HepG2 (cell line): ENCODE measurements around the gene MASP1. TPM values are rescaled to one million over a fixed set of nuclear protein-coding genes. Genes with fewer than 3 reads are reported as not detected.

Experiments
- ATAC-seq: fragments of 200-7000 bp; cut with Tn5 transposase; 3 replicates; pipeline ENCODE4 v1.9.1; 2020; ENCODE audit warnings: mild to moderate bottlenecking, moderate library complexity
- BruUV-seq: library from RNA; stranded (reverse); fragments of 400-500 nt; replicated peaks from 2 replicates; lab custom pipeline; 2021; lab: Mats Ljungman, UMichigan
- CTCF ChIA-PET: fragments of 300-600 bp; formaldehyde crosslinking; extraction: SDS; loops from one replicate; lab custom pipeline; 2021; ENCODE audit warnings: low total read pairs, inconsistent platforms, low intra/inter-chr PET ratio; lab: Yijun Ruan, JAX
- POLR2A ChIA-PET: fragments of 350-600 bp; sonication (Branson Sonifier 250); formaldehyde crosslinking; loops from one replicate; lab custom pipeline; 2020; ENCODE audit warnings: antibody characterized with exemption, inconsistent platforms; lab: Yijun Ruan, JAX
- DNase-seq: peaks from one replicate; pipeline ENCODE4 v3.0.0-alpha.2; 2015; ENCODE audit warnings: low spot score
- FAIRE-seq: peaks from 3 replicates; lab custom pipeline; 2011; peaks lifted over from hg19 to GRCh38; lab: Jason Lieb, UNC
- H2AFZ ChIP-seq: one replicate; pipeline ENCODE4 v1.6.1; 2011; ENCODE audit warnings: low read length, inconsistent platforms
- H3K27ac ChIP-seq: fragments of 300-600 bp; 3 replicates; pipeline ENCODE4 v1.8.0; 2011; ENCODE audit warnings: mixed run types, mild to moderate bottlenecking, mixed read lengths, low read length, inconsistent platforms; ENCODE audit not compliant: insufficient read depth; ENCODE audit errors: extremely low read length
- H3K27me3 ChIP-seq, 2 experiments: fragments of 200-600 bp in 1 of 2; 2 replicates in 1 of 2; 3 replicates in 1 of 2; pipeline versions ENCODE4 v1.6.0 to v1.8.0; 2011; ENCODE audit warnings: low read length in 2 of 2, mild to moderate bottlenecking in 2 of 2, moderate library complexity in 2 of 2, inconsistent platforms in 1 of 2; ENCODE audit not compliant: insufficient read depth in 2 of 2, control insufficient read depth in 1 of 2
- H3K36me3 ChIP-seq, 2 experiments: fragments of 200-600 bp in 1 of 2; replicated peaks in 1 of 2; 2 replicates in 1 of 2; 3 replicates in 1 of 2; pipeline versions ENCODE4 v1.5.1 to v1.8.0; 2011; ENCODE audit warnings: low read length in 2 of 2, inconsistent platforms in 1 of 2; ENCODE audit not compliant: insufficient read depth in 2 of 2, control insufficient read depth in 1 of 2
- H3K4me1 ChIP-seq: 2 replicates; pipeline ENCODE4 v1.5.1; 2012; ENCODE audit warnings: low read length, inconsistent platforms; ENCODE audit not compliant: insufficient read depth
- H3K4me2 ChIP-seq: 2 replicates; pipeline ENCODE4 v1.6.0; 2011; ENCODE audit warnings: low read depth, low read length, inconsistent platforms
- H3K4me3 ChIP-seq, 3 experiments: fragments of 200-600 bp in 1 of 3; sonication (generic), shearing (Covaris generic) in 1 of 3; replicated peaks in 1 of 3; 2 replicates each; pipeline ENCODE4 v1.5.1; 2011 to 2016; ENCODE audit warnings: low read length in 3 of 3, inconsistent platforms in 2 of 3, low read depth in 2 of 3, mild to moderate bottlenecking in 2 of 3, control low read depth in 1 of 3, mixed read lengths in 1 of 3; ENCODE audit not compliant: insufficient read depth in 1 of 3
- H3K79me2 ChIP-seq: one replicate; pipeline ENCODE4 v1.6.1; 2011; ENCODE audit warnings: low read length, inconsistent platforms; ENCODE audit not compliant: insufficient read depth
- H3K9ac ChIP-seq: 2 replicates; pipeline ENCODE4 v1.6.0; 2011; ENCODE audit warnings: mild to moderate bottlenecking, low read depth, low read length, inconsistent platforms; ENCODE audit not compliant: insufficient read depth
- H3K9me3 ChIP-seq: 2 replicates; pipeline ENCODE4 v1.5.1; 2012; ENCODE audit warnings: mild to moderate bottlenecking, low read length
- H4K20me1 ChIP-seq: 2 replicates; pipeline ENCODE4 v1.6.0; 2011; ENCODE audit warnings: inconsistent platforms, mild to moderate bottlenecking, low read length, moderate library complexity; ENCODE audit not compliant: insufficient read depth
- MAFF ChIP-seq: IDR thresholded peaks from 2 replicates; pipeline ENCODE4 v1.6.1; 2011; ENCODE audit warnings: low read depth, low read length, improper control_type of control experiment
- MAFK ChIP-seq, 2 experiments: IDR thresholded peaks in 1 of 2; conservative IDR thresholded peaks in 1 of 2; 2 replicates each; pipeline ENCODE4 v1.6.1; 2011; ENCODE audit warnings: improper control_type of control experiment in 2 of 2, low read length in 2 of 2
- MXD1 ChIP-seq: sonication (generic); formaldehyde crosslinking; IDR thresholded peaks from 2 replicates; pipeline ENCODE4 v1.4.0; 2020; ENCODE audit warnings: mild to moderate bottlenecking, missing genetic modification reagents
- MYC ChIP-seq: sonication (generic); formaldehyde crosslinking; IDR thresholded peaks from 2 replicates; pipeline ENCODE4 v1.9.0; 2021; ENCODE audit warnings: missing genetic modification reagents, borderline replicate concordance
- POGK ChIP-seq: sonication (generic); formaldehyde crosslinking; conservative IDR thresholded peaks from 2 replicates; pipeline ENCODE4 v1.8.0; 2022; ENCODE audit warnings: mild to moderate bottlenecking, moderate library complexity, missing genetic modification reagents
- ZNF597 ChIP-seq: sonication (generic); formaldehyde crosslinking; IDR thresholded peaks from 2 replicates; pipeline ENCODE4 v1.5.0; 2020; ENCODE audit warnings: missing genetic modification reagents
- WGBS: methylation state at CpG from one replicate; pipeline ENCODE4 v1.1.6; 2017; ENCODE audit warnings: low lambda C conversion rate; 5-methylcytosine and 5-hydroxymethylcytosine counted together
- in situ Hi-C: cut with HindIII; loops from 2 replicates; pipeline ENCODE4 v1.10.0; 2017; ENCODE audit warnings: low pct_unique_long_range_greater_than_20kb; ENCODE audit not compliant: extremely low pct_ligation_motif_present
- intact Hi-C: fragments of 100-400 bp; cut with micrococcal nuclease; formaldehyde crosslinking; loops from one replicate; pipeline ENCODE4 v1.10.0; 2022; ENCODE audit not compliant: unreplicated experiment
- polyA plus RNA-seq, 8 experiments: library from polyadenylated mRNA; depleted of rRNA in 3 of 8; stranded (reverse) in 7 of 8; unstranded in 1 of 8; fragments of >200 nt; fragmentation: Illumina TruSeq in 4 of 8; extraction: Trizol in 4 of 8; gene quantifications; 2 replicates each; pipeline versions ENCODE4 v1.2.1 to v1.2.3, GENCODE V29; 2011 to 2016; ENCODE audit warnings: low read depth in 4 of 8, missing spikeins in 1 of 8, mixed read lengths in 1 of 8; ENCODE audit not compliant: insufficient read depth in 1 of 8
- total RNA-seq, 5 experiments: library from RNA; depleted of rRNA; stranded (reverse); fragments of >200 nt; fragmentation: Illumina TruSeq; extraction: Trizol; gene quantifications; 2 replicates each; pipeline ENCODE4 v1.2.3, GENCODE V29; 2016; ENCODE audit warnings: low read depth in 1 of 5

Gene MASP1
- total and polyA plus RNA-seq, 2 of the 13 experiments (the other 11 are each of a cell fraction or from before 2014, with no cell fraction given): 10.8 to 56.0 TPM

GRCh38 chr3:187215460-187215859, 76.1 kb downstream of the MASP1 start:
- WGBS: 47% methylated on average over 5 of the region's 5 CpGs
- Histone ChIP-seq H3K4me3 (no peak overlapping the region), H3K9me3 (no peaks in the 10 kb centered on the region), H3K27me3 (peaks cover 0 to 1% of the 10 kb centered on the region in 2 experiments; a peak in 2 of 5 replicates), H3K4me2 (no peak overlapping the region), H3K79me2 (no peaks in the 10 kb centered on the region), H3K27ac (no peak overlapping the region), H3K9ac (no peak overlapping the region), H4K20me1 (no peaks in the 10 kb centered on the region), H3K4me1 (peaks cover 7% of the 10 kb centered on the region), H3K36me3 (no peaks in the 10 kb centered on the region), H2AFZ (no peak overlapping the region)
- peak; percentile 65 for TF ChIP-seq MAFF
- no peak for TF ChIP-seq MXD1 (CRISPR knock-in tag)
- peak; percentile 76 to 83 for TF ChIP-seq MAFK (conservative IDR thresholded peaks at IDR 0.05 in 1 of 2, IDR thresholded peaks at IDR 0.05 in 1 of 2; ENCODE audit: low read length in 2 of 2)
- DNase-seq (no peak), FAIRE-seq (no peak), ATAC-seq (no peak)
- intact Hi-C loops: no loop called here
- ChIA-PET POLR2A (no interaction called here), CTCF (no interaction called here)
- in situ Hi-C loops: no loop called here
- no TSS peak for BruUV-seq

GRCh38 chr3:187213616-187214015, 77.9 kb downstream of the MASP1 start:
- H3K4me3 ChIP-seq: no peak overlapping the region
- no peak for FAIRE-seq
- TF ChIP-seq POGK (no peak), MYC (no peak), ZNF597 (CRISPR knock-in tag) (no peak)
- TF ChIP-seq, all 625 proteins: peak for 0
- POLR2A ChIA-PET: no interaction called here
- WGBS: 0% methylated on average over 1 of the region's 1 CpG
- Histone ChIP-seq H3K9ac (no peak overlapping the region), H3K79me2 (no peaks in the 10 kb centered on the region), H2AFZ (no peak overlapping the region), H3K36me3 (no peaks in the 10 kb centered on the region), H4K20me1 (no peaks in the 10 kb centered on the region), H3K4me1 (peaks cover 9% of the 10 kb centered on the region), H3K9me3 (no peaks in the 10 kb centered on the region), H3K27ac (no peak overlapping the region), H3K4me2 (no peak overlapping the region), H3K27me3 (peaks cover 1 to 3% of the 10 kb centered on the region in 2 experiments; a peak in 2 of 5 replicates)
- intact Hi-C loops: no loop called here
- ATAC-seq: no peak
- in situ Hi-C loops: no loop called here
- BruUV-seq: no TSS peak
- DNase-seq: no peak
- CTCF ChIA-PET: no interaction called here
